ENCODE data around the gene ZBTB7A.

Gene ZBTB7A

DNA sequence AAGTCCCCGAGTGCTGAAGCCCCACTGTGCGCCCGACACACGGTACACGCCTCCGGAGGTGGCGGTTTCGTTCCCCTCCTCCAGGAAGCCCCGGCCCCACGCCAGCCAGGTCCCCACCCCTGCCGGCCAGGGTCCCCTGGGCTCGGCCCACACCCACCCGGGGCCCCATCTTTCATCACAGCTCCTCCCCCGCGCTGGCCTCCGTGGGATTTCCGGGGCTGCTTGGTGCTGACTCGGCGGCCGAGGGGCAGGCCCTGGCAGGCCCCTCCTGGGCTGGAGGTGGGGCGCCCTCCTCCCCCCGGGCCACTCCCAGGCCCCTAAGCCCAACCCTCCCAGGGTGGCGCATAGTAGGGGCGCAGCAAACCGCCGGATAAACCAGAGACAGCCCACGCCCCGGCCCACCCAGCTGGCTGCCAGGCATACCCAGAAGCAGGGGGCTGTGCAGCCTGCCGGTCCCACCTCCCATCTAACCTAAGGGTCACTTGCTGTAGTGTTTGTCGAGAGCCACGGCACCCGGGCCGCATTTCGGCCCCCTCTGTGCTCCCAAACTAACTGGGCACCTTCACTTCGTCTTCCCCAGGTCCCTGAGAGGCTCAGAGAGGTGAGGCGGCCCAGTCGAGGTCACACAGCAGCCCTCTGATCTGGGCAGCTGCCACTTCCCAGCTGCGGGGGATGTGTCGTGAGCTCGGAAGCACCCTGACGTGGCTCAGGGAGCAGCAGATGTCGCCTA is 6.6 kb downstream of the ZBTB7A start:
- Histone ChIP-seq H3K9me3 (ENCODE audit: control insufficient read depth, insufficient read depth, low read length) (no peaks in the 10 kb centered on the region), H3K9ac (ENCODE audit: low read depth, low read length) (no peak overlapping the region), H3K36me3 (ENCODE audit: insufficient read depth, low read length) (peaks cover 3% of the 10 kb centered on the region; the same call in 1 of the 2 replicates), H3K4me1 (ENCODE audit: insufficient read depth, low read length) (peaks cover 23% of the 10 kb centered on the region; the same call in 1 of the 2 replicates)

DNA sequence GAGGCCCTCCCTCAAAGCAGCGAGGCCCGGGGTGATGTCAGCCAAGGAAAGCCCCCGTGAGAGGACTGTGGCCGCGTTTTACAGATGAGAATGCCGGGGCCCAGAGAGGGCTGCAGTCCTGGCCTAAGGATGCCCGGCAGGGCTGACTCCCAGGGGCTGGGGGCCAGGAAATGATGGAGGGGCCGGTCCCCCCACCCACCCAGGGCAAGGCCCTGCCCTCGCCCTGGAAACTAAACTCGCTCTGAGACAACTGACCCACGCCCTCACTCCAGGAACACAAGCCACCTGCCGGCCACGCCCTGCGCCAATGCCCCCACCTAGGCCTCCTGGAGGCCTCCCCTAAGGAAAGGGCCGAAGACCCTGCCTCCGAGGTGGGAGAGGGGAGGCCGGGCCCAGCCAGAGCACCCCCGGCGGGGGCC is 7.2 kb downstream of the ZBTB7A start:
- H3K9ac ChIP-seq (ENCODE audit: low read depth, low read length): no peak overlapping the region
- H3K4me1 ChIP-seq (ENCODE audit: insufficient read depth, low read length): peaks cover 23% of the 10 kb centered on the region; the same call in 1 of the 2 replicates
- H3K9me3 ChIP-seq (ENCODE audit: control insufficient read depth, insufficient read depth, low read length): no peaks in the 10 kb centered on the region
- peaks cover 3% of the 10 kb centered on the region; the same call in 1 of the 2 replicates for H3K36me3 ChIP-seq (ENCODE audit: insufficient read depth, low read length)

DNA sequence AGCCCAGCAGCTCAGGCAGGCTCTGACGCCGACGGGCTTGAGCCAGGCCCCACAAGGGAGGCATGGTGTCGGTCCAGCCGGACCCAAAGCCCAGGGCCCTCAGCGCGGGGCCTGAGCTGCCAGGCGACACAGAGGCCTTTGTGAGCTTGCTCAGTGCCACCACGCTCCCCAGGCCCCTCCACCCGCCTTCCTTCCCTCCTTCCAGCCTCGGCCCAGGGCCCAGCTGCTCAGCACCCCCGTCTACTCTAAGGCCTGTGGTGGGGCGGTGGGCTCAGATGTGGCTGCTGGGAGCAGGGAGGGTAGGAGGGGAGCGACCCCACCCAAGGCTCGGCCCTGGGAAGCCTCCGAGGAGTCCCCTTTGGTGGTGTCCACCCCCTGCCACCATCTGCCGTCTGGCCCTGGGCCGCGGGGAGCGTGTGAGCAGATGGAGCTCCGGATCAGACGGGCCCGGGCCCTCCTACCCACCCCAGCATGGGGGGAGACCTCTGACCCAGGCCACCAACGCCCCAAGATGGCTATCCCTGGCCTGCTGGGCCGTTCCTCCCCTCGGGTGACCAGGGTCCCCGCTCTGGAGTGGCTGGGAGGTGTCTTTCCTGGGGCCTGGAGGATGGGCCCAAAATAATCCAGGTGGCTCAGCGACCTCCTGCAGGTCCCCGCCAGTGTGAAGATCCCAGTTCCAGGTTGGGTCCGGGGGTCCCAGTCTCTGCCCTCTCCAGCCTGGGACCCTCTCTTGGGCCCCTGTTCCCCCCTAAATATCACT is 7.8 kb downstream of the ZBTB7A start:
- peaks cover 3% of the 10 kb centered on the region; the same call in 1 of the 2 replicates for H3K36me3 ChIP-seq (ENCODE audit: insufficient read depth, low read length)
- peaks cover 23% of the 10 kb centered on the region; the same call in 1 of the 2 replicates for H3K4me1 ChIP-seq (ENCODE audit: insufficient read depth, low read length)
- H3K9ac ChIP-seq (ENCODE audit: low read depth, low read length): no peak overlapping the region
- no peaks in the 10 kb centered on the region for H3K9me3 ChIP-seq (ENCODE audit: control insufficient read depth, insufficient read depth, low read length)

DNA sequence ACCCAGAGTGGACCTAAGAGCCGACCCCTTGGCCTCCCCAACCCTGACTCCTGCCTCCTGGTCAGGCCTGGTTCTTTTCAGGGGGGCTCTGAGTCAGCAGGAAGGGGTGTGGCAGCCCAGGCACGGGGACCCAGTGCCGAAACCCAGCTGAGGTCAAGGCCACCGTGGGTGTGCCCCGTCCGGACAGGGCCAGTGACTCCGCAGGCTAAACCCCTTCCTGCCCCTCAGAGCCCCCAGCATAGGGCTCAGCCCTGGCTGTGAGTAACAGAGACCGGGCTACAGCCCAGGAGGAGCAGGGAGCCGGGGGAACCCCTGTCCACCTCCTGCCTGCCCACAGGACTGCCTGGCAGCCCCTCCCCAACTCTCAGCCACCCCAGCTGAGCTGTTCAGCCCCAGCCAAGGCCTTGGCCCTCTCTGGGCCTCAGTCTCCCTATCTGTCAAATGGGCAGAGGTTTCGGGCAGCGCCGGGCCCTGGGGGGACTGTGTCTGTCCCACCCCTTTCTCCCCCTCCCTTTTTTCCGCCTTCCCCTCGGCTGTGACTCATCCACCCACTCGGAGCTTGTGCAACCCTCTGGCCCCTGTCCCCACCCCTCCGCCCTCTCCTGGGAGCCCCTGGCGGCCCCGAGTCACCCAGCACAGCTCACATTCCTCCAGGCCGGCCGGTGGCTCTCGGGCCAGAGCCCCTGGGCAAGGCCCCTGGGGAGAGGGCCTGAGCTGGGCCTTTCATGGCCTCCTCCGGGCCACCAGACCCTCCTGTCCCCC is 8.6 kb downstream of the ZBTB7A start:
- no peak overlapping the region for H3K9ac ChIP-seq (ENCODE audit: low read depth, low read length)
- no peaks in the 10 kb centered on the region for H3K9me3 ChIP-seq (ENCODE audit: control insufficient read depth, insufficient read depth, low read length)
- H3K4me1 ChIP-seq (ENCODE audit: insufficient read depth, low read length): peaks cover 24% of the 10 kb centered on the region; the same call in 1 of the 2 replicates
- peaks cover 8% of the 10 kb centered on the region; the same call in 1 of the 2 replicates for H3K36me3 ChIP-seq (ENCODE audit: insufficient read depth, low read length)

DNA sequence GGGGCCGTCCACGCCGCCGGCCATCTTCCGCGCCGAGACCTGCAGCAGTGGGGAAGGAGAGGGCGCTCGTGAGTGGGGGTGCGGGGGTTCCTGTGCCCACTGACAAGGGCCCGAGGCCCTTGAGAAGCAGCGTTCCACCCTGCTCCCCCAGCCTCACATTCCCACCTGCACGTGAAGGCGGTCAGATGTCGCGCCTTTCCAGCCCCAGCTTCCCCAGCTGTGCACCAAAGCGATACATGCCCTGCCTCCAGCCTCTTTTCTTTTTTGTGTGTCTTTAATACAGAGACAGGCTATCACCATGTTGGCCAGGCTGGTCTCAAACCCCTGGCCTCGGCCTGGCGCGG is 11.5 kb downstream of the ZBTB7A start:
- peaks cover 11% of the 10 kb centered on the region for H3K36me3 ChIP-seq (ENCODE audit: insufficient read depth, low read length)
- no peak overlapping the region for H3K9ac ChIP-seq (ENCODE audit: low read depth, low read length)
- no peaks in the 10 kb centered on the region for H3K9me3 ChIP-seq (ENCODE audit: control insufficient read depth, insufficient read depth, low read length)
- peaks cover 19% of the 10 kb centered on the region; the same call in 1 of the 2 replicates for H3K4me1 ChIP-seq (ENCODE audit: insufficient read depth, low read length)

DNA sequence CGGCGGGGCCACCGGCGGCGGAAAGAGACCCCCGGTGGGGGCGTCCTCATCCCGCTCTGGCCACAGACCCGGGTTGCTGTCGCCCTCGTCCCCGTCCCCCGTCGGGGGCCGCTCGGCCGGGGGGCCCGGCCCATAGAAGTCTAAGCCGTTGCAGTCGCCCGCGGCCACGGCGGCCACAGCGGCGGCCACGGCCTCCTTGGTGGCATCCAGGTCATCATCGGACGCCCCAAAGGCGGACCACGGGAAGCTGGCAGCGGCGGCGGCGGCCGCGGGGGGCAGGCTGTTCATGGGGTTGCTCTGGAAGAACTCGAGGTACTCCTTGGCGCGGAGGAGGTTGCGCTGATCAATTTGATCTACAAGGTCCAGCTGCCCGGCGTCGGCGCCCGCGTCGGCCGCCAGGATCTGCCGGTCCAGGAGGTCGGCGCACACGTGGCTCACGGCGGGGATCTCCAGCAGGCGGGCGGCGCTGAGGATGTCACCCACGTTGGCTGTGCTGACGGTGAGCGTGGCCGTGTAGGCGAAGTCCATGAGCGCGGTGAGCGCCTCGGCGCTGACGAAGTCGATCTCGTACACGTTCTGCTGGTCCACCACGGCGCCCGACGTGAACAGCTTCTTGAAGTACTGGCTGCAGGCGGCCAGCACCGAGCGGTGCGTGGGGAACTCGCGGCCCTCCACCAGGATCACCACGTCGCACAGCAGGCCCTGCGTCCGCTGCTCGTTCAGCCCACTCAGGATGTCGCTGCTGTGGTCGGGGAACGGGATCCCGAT is 12.1 kb downstream of the ZBTB7A start:
- Histone ChIP-seq H3K9ac (ENCODE audit: low read depth, low read length) (no peak overlapping the region), H3K4me1 (ENCODE audit: insufficient read depth, low read length) (peaks cover 19% of the 10 kb centered on the region; the same call in 1 of the 2 replicates), H3K36me3 (ENCODE audit: insufficient read depth, low read length) (peaks cover 11% of the 10 kb centered on the region), H3K9me3 (ENCODE audit: control insufficient read depth, insufficient read depth, low read length) (no peaks in the 10 kb centered on the region)

DNA sequence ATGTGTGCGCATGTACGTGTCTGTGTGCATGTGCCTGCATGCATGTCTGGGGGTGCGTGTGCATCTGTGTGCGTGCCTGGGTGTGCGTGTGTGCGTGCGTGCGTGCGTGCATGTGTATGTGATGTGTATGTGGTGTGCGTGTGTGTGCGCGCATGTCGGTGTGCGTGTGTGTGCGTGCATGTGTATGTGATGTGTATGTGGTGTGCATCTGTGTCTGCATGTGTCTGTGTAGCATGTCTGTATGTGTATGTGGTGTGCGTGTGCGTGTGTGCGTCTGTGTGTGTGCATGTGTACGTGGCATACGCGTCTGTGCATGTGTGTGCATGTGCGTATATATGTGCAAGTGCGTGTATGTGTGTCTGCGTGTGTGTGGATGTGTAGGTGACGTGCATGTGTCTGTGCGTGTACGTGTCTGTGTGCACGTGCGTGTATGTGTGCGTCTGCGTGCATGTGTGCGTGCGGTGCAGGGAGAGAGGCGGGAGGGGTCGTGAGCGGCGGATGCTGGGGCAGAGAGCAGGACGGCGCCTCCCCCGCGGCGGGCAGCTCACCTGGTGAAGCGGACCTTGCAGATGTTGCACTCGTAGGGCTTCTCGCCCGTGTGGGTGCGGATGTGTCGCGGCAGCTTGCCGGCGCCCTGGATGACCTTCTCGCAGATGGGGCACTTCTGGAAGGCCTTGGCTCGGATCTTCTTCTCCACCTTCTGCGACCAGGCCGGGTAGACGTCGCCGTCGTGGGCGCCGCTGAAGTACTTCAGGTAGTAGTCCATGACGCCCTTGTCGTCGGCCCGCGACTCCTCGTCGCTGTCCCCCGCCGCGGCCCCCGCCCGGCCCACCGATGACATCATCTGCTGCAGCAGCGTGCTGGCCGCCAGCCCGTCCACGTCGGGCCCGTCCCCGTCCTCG is 13.0 kb downstream of the ZBTB7A start:
- peaks cover 11% of the 10 kb centered on the region for H3K36me3 ChIP-seq (ENCODE audit: insufficient read depth, low read length)
- H3K9ac ChIP-seq (ENCODE audit: low read depth, low read length): no peak overlapping the region
- H3K4me1 ChIP-seq (ENCODE audit: insufficient read depth, low read length): peaks cover 12% of the 10 kb centered on the region; the same call in 1 of the 2 replicates
- no peaks in the 10 kb centered on the region for H3K9me3 ChIP-seq (ENCODE audit: control insufficient read depth, insufficient read depth, low read length)

DNA sequence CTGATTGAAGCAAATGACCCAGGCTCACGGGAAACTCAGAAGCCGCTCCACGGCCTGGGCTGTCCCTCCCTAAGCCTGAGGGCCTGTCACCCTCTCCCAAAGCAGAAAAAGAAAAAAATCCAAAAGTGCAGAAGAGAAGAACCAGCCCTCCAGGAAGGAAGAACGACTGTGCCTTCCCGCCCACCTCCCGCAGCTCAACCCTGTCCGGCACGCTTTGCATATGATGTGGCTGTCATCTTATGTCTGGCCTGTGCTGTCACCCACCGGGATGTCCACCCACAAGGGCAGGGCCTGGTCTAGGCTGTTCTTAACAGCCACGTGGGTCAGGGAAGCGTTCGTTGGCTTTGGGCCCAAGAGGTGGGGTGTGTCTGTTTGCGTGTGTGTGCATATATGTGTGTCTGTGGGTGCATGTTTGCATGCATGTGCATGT is 13.7 kb downstream of the ZBTB7A start:
- no peak overlapping the region for H3K9ac ChIP-seq (ENCODE audit: low read depth, low read length)
- H3K4me1 ChIP-seq (ENCODE audit: insufficient read depth, low read length): peaks cover 10% of the 10 kb centered on the region; the same call in 1 of the 2 replicates
- peaks cover 11% of the 10 kb centered on the region for H3K36me3 ChIP-seq (ENCODE audit: insufficient read depth, low read length)
- H3K9me3 ChIP-seq (ENCODE audit: control insufficient read depth, insufficient read depth, low read length): no peaks in the 10 kb centered on the region

DNA sequence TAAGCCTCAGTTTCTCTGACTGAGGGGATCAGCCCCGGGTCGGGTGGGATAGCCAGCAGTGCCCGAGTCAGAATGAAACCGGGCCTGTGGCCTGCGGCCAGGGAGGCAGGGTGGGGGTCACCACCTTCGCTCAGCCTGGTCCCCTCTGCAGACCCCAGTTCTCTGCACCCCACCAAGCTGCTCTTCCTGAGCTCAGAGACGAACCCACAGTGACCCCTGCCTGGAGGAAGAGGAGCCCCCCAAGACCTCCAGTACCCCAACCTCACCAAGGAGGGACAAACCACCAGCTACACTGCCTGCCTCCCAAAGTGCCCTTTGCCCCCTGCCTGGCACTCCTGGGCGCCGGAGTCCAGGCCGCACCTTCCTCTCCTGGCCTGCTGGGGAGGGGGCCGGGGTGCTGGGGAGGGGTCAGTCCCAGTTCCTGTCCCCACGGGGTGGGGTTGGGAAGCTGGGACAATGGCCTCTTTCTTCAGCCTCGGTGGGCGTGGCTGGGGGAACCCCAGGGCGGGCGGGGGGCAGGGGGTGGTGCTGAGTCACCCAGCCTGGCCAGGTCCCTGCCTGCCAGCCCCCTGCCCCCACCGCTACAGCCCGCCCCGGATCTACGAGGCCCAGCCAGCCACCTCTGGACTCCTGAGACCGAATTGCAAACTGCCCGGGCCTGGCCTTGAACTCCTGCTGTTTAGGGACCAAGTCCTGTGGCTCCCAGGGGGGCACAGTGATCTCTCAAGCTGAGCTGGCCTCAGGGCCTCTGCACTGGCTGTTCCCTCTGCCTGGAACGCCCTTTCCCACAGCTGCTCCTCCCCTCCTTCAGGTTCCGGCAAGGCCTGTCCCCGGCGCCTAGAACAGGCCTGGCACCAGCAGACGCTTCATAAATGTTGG is 14.3 kb downstream of the ZBTB7A start:
- Histone ChIP-seq H3K36me3 (ENCODE audit: insufficient read depth, low read length) (peaks cover 11% of the 10 kb centered on the region), H3K9ac (ENCODE audit: low read depth, low read length) (no peak overlapping the region), H3K9me3 (ENCODE audit: control insufficient read depth, insufficient read depth, low read length) (no peaks in the 10 kb centered on the region), H3K4me1 (ENCODE audit: insufficient read depth, low read length) (peaks cover 10% of the 10 kb centered on the region; the same call in 1 of the 2 replicates)

DNA sequence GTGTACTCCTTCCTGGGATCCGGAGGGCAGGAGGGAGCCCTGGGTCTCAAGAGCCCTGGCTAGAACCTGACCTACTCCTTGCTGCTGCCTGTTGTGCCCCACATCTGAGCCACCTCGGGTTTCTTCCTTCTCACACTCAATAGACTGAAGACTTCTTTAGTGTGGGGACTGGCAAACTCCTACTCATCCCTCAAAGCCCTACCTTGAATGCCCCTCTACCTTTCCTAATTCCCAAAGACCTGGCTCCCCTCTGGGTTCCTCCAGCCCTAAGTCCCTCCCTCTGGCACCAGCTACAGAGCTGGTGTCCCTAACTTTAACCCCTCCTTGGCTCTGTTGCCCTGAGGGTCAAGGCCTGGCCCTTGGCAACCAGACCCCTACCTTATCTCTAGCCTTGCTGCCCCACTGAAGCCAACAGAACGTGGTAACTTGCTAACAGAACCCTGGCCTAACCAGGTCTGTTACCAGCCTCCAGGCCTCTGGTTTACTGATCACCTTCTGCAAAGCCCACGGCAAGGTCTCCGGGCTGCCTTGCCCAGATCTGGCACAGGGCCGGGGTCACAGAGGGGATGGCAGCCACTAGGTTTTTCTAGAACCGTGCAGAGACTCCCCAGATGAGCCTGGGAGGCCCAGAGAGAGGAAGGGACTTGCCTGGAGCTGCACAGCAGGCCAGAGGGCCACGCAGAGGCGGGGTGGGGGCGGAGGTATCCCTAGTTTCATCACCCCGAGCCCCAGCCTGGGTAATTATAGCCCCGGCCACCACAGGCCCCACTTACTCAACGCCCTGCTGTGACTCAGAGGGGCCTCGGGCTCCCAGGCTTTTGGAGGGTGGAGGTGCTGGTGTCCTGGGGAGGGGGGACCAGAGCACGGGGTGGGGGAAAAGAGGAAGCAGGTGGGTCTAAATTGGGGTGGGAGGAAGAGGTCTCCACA is 15.3 kb downstream of the ZBTB7A start:
- Histone ChIP-seq H3K4me1 (ENCODE audit: insufficient read depth, low read length) (peaks cover 10% of the 10 kb centered on the region; the same call in 1 of the 2 replicates), H3K9me3 (ENCODE audit: control insufficient read depth, insufficient read depth, low read length) (no peaks in the 10 kb centered on the region), H3K9ac (ENCODE audit: low read depth, low read length) (no peak overlapping the region), H3K36me3 (ENCODE audit: insufficient read depth, low read length) (peaks cover 11% of the 10 kb centered on the region)

DNA sequence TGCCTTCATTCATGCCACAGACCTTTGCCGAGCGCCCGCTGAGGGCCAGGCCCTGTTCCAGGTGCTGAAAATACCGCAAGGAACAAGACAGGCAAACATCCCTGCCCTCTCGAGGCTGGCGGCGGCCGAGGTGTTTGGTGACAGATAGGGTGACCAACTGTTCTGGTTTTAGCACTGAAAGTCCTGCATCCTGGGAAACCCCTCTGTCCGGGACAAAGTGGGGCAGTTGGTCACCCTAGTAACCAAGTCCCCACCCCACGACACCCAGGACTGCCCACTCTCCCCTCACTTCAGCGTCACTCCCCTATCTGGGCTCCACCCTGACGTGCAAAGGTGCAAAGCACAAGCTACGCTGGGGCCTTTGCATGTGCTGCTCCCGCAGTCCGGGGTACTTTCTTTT is 17.3 kb downstream of the ZBTB7A start:
- Histone ChIP-seq H3K4me1 (ENCODE audit: insufficient read depth, low read length) (peaks cover 17% of the 10 kb centered on the region; the same call in 1 of the 2 replicates), H3K9me3 (ENCODE audit: control insufficient read depth, insufficient read depth, low read length) (no peaks in the 10 kb centered on the region), H3K36me3 (ENCODE audit: insufficient read depth, low read length) (peaks cover 11% of the 10 kb centered on the region), H3K9ac (ENCODE audit: low read depth, low read length) (no peak overlapping the region)

Measured in ES-I3 (cell line).